Measurements from ENCODE around the gene ACACA.
A peak's percentile ranks its signal among the peaks of the same experiment; 100 is the strongest.

The ACACA gene

GRCh38 chr17:37106049-37106448 is 300.6 kb downstream of the ACACA start:
- TF ChIP-seq ZBTB8A (tag by site-specific recombination; IDR thresholded peaks at IDR 0.05) (no peak), ZNF292 (tag by site-specific recombination; IDR thresholded peaks at IDR 0.05; ENCODE audit: borderline replicate concordance, low read depth) (no peak), RBAK (tag by site-specific recombination; IDR thresholded peaks at IDR 0.05) (no peak), ZNF366 (tag by site-specific recombination; conservative IDR thresholded peaks at IDR 0.05) (no peak), PRDM6 (tag by site-specific recombination; IDR thresholded peaks at IDR 0.05) (peak; percentile 86), TCF7L2 (IDR thresholded peaks at IDR 0.05; ENCODE audit: borderline replicate concordance, low read depth, low read length) (0 out of 2 replicates have a peak, but pooled peaks have one; percentile 38), GLIS1 (tag by site-specific recombination; IDR thresholded peaks at IDR 0.05) (peak; percentile 77), ZIC2 (tag by site-specific recombination; IDR thresholded peaks at IDR 0.05) (0 out of 2 replicates have a peak, but pooled peaks have one; percentile 19), ZNF76 (tag by site-specific recombination; IDR thresholded peaks at IDR 0.05; ENCODE audit: borderline replicate concordance, low read depth) (no peak), IKZF3 (tag by site-specific recombination; IDR thresholded peaks at IDR 0.05) (0 out of 2 replicates have a peak, but pooled peaks have one; percentile 8)
- H3K27ac ChIP-seq (ENCODE audit: extremely low read depth, low read depth, low read length) = no peak overlapping the region
- ChIA-PET CTCF (interaction anchor here (0.5 to 1.1 kb wide), 4 partner anchors 9 to 480 kb away, joined by 3 to 4 read pairs (median 4); no protein-coding TSS in a partner anchor), POLR2A (no interaction called here)
- H3K9me3 ChIP-seq (ENCODE audit: control insufficient read depth, insufficient read depth, low read depth, low read length) = no peaks in the 10 kb centered on the region
- no peak overlapping the region for H3K4me3 ChIP-seq (ENCODE audit: low read depth, low read length)
- H3K36me3 ChIP-seq (ENCODE audit: control insufficient read depth in 2 of 2, insufficient read depth in 1 of 2, low read length in 2 of 2) = peaks cover 15 to 21% of the 10 kb centered on the region in 2 experiments
- H3K4me1 ChIP-seq (ENCODE audit: control insufficient read depth, insufficient read depth, low read length) = peaks cover 9% of the 10 kb centered on the region

- ChIA-PET POLR2A (no interaction called here), CTCF (interaction anchor here (0.6 kb wide), 1 partner anchor 75 kb away, joined by 3 read pairs; no protein-coding TSS in a partner anchor)
- Histone ChIP-seq H3K36me3 (ENCODE audit: control insufficient read depth in 2 of 2, insufficient read depth in 1 of 2, low read length in 2 of 2) (peaks cover 22 to 24% of the 10 kb centered on the region in 2 experiments), H3K9me3 (ENCODE audit: control insufficient read depth, insufficient read depth, low read depth, low read length) (no peaks in the 10 kb centered on the region), H3K4me1 (ENCODE audit: control insufficient read depth, insufficient read depth, low read length) (peaks cover 9% of the 10 kb centered on the region), H3K4me3 (ENCODE audit: low read depth, low read length) (no peak overlapping the region), H3K27ac (ENCODE audit: extremely low read depth, low read depth, low read length) (no peak overlapping the region)
- TF ChIP-seq KLF8 (tag by site-specific recombination; IDR thresholded peaks at IDR 0.05) (no peak), ZNF214 (tag by site-specific recombination; IDR thresholded peaks at IDR 0.05; ENCODE audit: borderline replicate concordance) (no peak), ZNF398 (tag by site-specific recombination; IDR thresholded peaks at IDR 0.05) (no peak), CTCF (tag by site-specific recombination; IDR thresholded peaks at IDR 0.05) (no peak), ZNF510 (tag by site-specific recombination; IDR thresholded peaks at IDR 0.05; ENCODE audit: insufficient replicate concordance) (no peak), TCF7L2 (IDR thresholded peaks at IDR 0.05; ENCODE audit: borderline replicate concordance, low read depth, low read length) (no peak), ZNF146 (tag by site-specific recombination; IDR thresholded peaks at IDR 0.05) (no peak), ZNF433 (tag by site-specific recombination; IDR thresholded peaks at IDR 0.05; ENCODE audit: low read depth) (no peak), ZNF596 (tag by site-specific recombination; IDR thresholded peaks at IDR 0.05) (no peak), ZFP37 (tag by site-specific recombination; IDR thresholded peaks at IDR 0.05) (no peak), ZNF530 (tag by site-specific recombination; IDR thresholded peaks at IDR 0.05; ENCODE audit: low read depth) (no peak), ZFP3 (tag by site-specific recombination; IDR thresholded peaks at IDR 0.05; ENCODE audit: low read depth) (no peak), PRDM1 (tag by site-specific recombination; IDR thresholded peaks at IDR 0.05) (no peak), ZNF488 (tag by site-specific recombination; IDR thresholded peaks at IDR 0.05) (no peak), ZBTB21 (tag by site-specific recombination; IDR thresholded peaks at IDR 0.05) (no peak), ZNF148 (tag by site-specific recombination; IDR thresholded peaks at IDR 0.05; ENCODE audit: borderline replicate concordance) (no peak), ZNF19 (tag by site-specific recombination; IDR thresholded peaks at IDR 0.05; ENCODE audit: low read depth) (no peak)
Observed at GRCh38 chr17:37103231-37103630, 303.4 kb downstream of the ACACA start.

Data from HEK293 (cell line).